Esophagus muscularis mucosa (tissue), 4 donors: ENCODE data around the gene TRIM9.

Source experiments
- CTCF ChIP-seq, 3 experiments: fragments of 200-600 bp in 2 of 3; fragments of 450-650 bp in 1 of 3; sonication (generic) in 2 of 3; IDR thresholded peaks; one replicate each; pipeline ENCODE4 v1.5.1; 2017 to 2019; ENCODE audit warnings: antibody characterized with exemption in 3 of 3, mild to moderate bottlenecking in 2 of 3, moderate library complexity in 1 of 3
- EP300 ChIP-seq: sonication (generic); formaldehyde crosslinking; IDR thresholded peaks from one replicate; pipeline ENCODE4 v1.6.1; 2017; ENCODE audit warnings: antibody characterized with exemption
- POLR2A ChIP-seq: fragments of 450-650 bp; IDR thresholded peaks from one replicate; pipeline ENCODE4 v1.6.1; 2017; ENCODE audit warnings: antibody characterized with exemption, moderate library complexity, mild to moderate bottlenecking, low read depth
- POLR2AphosphoS5 ChIP-seq, 2 donors: sonication (generic); formaldehyde crosslinking; IDR thresholded peaks; one replicate each; pipeline ENCODE4 v1.6.1; 2017; ENCODE audit warnings: antibody characterized with exemption in 2 of 2

GRCh38 chr14:50970886-50971781, 123.8 kb downstream of the TRIM9 start:
- TF ChIP-seq CTCF (IDR thresholded peaks at IDR 0.05) = no peak
- no peak for TF ChIP-seq POLR2A
- TF ChIP-seq POLR2AphosphoS5 (IDR thresholded peaks at IDR 0.05) = no peak
- TF ChIP-seq EP300 = no peak
